Measurements from ENCODE around the gene FGR. TPM values are rescaled to one million over a fixed set of nuclear protein-coding genes. Genes with fewer than 3 reads are reported as not detected.
"Not testable (repeated sequence)": the region's sequence is repeated elsewhere in the genome, so short reads cannot be mapped to it uniquely, and the experiment has no call there.

The FGR gene
- total and polyA plus RNA-seq, 11 donors, result 1.1 to 25.9 (median 3.3) TPM

- H3K27ac ChIP-seq, result no peak overlapping the region
- no peaks in the 10 kb centered on the region for H3K9me3 ChIP-seq
- H3K27me3 ChIP-seq, result no peaks in the 10 kb centered on the region
- H3K36me3 ChIP-seq, result peaks cover 0 to 6% (median 0%) of the 10 kb centered on the region in 9 donors
- DNase-seq (peak in 1 of 5 donors; percentile 48), ATAC-seq (no peak)
- 90 to 94% (median 91%) methylated on average over 12 to 13 of the region's 13 CpGs for WGBS, 4 donors
- peak overlapping the region in 1 of 12 donors; percentile 2 for H3K4me3 ChIP-seq
- no peak for TF ChIP-seq POLR2A (IDR thresholded peaks at IDR 0.05)
- TF ChIP-seq, protein P1, sequence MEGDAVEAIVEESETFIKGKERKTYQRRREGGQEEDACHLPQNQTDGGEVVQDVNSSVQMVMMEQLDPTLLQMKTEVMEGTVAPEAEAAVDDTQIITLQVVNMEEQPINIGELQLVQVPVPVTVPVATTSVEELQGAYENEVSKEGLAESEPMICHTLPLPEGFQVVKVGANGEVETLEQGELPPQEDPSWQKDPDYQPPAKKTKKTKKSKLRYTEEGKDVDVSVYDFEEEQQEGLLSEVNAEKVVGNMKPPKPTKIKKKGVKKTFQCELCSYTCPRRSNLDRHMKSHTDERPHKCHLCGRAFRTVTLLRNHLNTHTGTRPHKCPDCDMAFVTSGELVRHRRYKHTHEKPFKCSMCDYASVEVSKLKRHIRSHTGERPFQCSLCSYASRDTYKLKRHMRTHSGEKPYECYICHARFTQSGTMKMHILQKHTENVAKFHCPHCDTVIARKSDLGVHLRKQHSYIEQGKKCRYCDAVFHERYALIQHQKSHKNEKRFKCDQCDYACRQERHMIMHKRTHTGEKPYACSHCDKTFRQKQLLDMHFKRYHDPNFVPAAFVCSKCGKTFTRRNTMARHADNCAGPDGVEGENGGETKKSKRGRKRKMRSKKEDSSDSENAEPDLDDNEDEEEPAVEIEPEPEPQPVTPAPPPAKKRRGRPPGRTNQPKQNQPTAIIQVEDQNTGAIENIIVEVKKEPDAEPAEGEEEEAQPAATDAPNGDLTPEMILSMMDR (IDR thresholded peaks at IDR 0.05), result no peak
- intact Hi-C loops (cut with DNase I), result no loop called here
- peaks cover under 1 to 89% (median 6%) of the 10 kb centered on the region in 12 donors for H3K4me1 ChIP-seq
Measured at GRCh38 chr1:27623327-27624212, 11.4 kb downstream of the FGR start.

DNA sequence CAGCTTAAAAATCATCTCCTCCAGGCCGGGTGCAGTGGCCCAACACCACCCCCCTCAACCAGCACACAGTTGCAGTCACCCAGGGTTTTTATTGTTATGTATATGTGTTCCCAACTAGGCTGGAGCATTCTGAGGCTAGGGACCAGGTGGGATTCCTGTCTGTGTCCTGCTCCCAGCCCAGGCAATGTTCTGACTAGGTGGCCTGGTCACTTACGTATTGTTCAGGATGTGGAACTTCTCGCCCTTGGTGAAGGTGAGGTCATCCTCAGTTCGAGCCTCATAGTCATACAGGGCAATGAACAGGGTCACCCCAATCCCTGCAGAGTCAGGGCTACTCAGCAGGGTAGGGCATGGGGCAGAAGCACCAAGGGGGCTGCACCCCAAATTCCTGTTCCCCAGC, 12.2 kb downstream of the FGR start:
- no peak overlapping the region for H3K4me3 ChIP-seq
- H3K4me1 ChIP-seq, result peaks cover 0 to 92% (median 2%) of the 10 kb centered on the region in 12 donors
- TF ChIP-seq, protein P1 (IDR thresholded peaks at IDR 0.05), result no peak
- no peak for TF ChIP-seq POLR2A (IDR thresholded peaks at IDR 0.05)
- DNase-seq, result peak in 1 of 5 donors; percentile 35
- ATAC-seq, result no peak
- no peaks in the 10 kb centered on the region for H3K9me3 ChIP-seq
- no peak overlapping the region for H3K27ac ChIP-seq
- peaks cover 0 to 6% (median 0%) of the 10 kb centered on the region in 9 donors for H3K36me3 ChIP-seq
- no peaks in the 10 kb centered on the region for H3K27me3 ChIP-seq
- intact Hi-C loops (cut with DNase I), result no loop called here
- WGBS, 4 donors, result 77 to 94% (median 91%) methylated on average over 4 of the region's 4 CpGs

- no peak overlapping the region for H3K27ac ChIP-seq
- H3K9me3 ChIP-seq, result no peaks in the 10 kb centered on the region
- no peaks in the 10 kb centered on the region for H3K27me3 ChIP-seq
- ATAC-seq (peak in 3 of 4 donors; percentile 12 to 25 (median 24)), DNase-seq (peak in 1 of 5 donors; percentile 44)
- peaks cover 0 to 19% (median 0%) of the 10 kb centered on the region in 9 donors for H3K36me3 ChIP-seq
- H3K4me3 ChIP-seq, result no peak overlapping the region
- 34 to 48% (median 43%) methylated on average over 7 of the region's 7 CpGs for WGBS, 4 donors
- H3K4me1 ChIP-seq, result peaks cover 0 to 92% (median 2%) of the 10 kb centered on the region in 12 donors
- intact Hi-C loops (cut with DNase I), result no loop called here
- no peak for TF ChIP-seq POLR2A (IDR thresholded peaks at IDR 0.05)
- TF ChIP-seq, protein P1 (IDR thresholded peaks at IDR 0.05), result no peak
Measured at GRCh38 chr1:27621051-27621920, 13.7 kb downstream of the FGR start.

GRCh38 chr1:27619782-27620438, 15.1 kb downstream of the FGR start:
- DNase-seq; H3K27me3 ChIP-seq; H3K4me3 ChIP-seq; intact Hi-C loops (cut with DNase I); H3K9me3 ChIP-seq; ATAC-seq: not testable (repeated sequence)
- WGBS, 4 donors, result 96 to 99% (median 97%) methylated on average over 7 of the region's 7 CpGs
- Histone ChIP-seq H3K4me1 (peaks cover 0 to 87% (median 2%) of the 10 kb centered on the region in 12 donors), H3K27ac (peak overlapping the region in 1 of 12 donors; percentile 15), H3K36me3 (peaks cover 0 to 21% (median 0%) of the 10 kb centered on the region in 9 donors)

Data from heart left ventricle (tissue), 16 donors.